CD4-positive, alpha-beta T cell (primary cell): ENCODE results near the gene TOMM40L. TPM values are rescaled to one million over a fixed set of nuclear protein-coding genes. Genes with fewer than 3 reads are reported as not detected.

Experiments
- ATAC-seq: fragments of 200-7000 bp; cut with Tn5 transposase; one replicate; pipeline ENCODE4 v1.10.0; 2022; ENCODE audit warnings: mild to moderate bottlenecking; ENCODE audit not compliant: poor library complexity
- CTCF ChIA-PET: fragments of 350-600 bp; sonication (Branson Sonifier 250); formaldehyde crosslinking; loops from one replicate; lab custom pipeline; 2021; ENCODE audit warnings: antibody characterized with exemption, inconsistent platforms; lab: Charles Lee
- POLR2A ChIA-PET: fragments of 350-600 bp; sonication (Branson Sonifier 250); formaldehyde crosslinking; loops from one replicate; lab custom pipeline; 2021; ENCODE audit warnings: antibody characterized with exemption, inconsistent platforms; lab: Charles Lee
- DNase-seq, 14 experiments: peaks; one replicate each; pipeline ENCODE4 v3.0.0-alpha.2; 2013 to 2020; ENCODE audit warnings: mixed read lengths in 2 of 14
- H3K27ac ChIP-seq, 2 donors: one replicate each; pipeline versions ENCODE4 v1.5.1 to v1.7.0; 2013; ENCODE audit warnings: low read length in 2 of 2, low read depth in 1 of 2, mild to moderate bottlenecking in 1 of 2
- H3K27me3 ChIP-seq, 2 experiments: 1 replicate in 1 of 2; 2 replicates in 1 of 2; pipeline versions ENCODE4 v1.6.1 to v1.7.0; 2013; ENCODE audit warnings: low read length in 2 of 2, control low read depth in 1 of 2, mild to moderate bottlenecking in 1 of 2, moderate library complexity in 1 of 2; ENCODE audit not compliant: insufficient read depth in 2 of 2, control insufficient read depth in 1 of 2
- H3K36me3 ChIP-seq: one replicate; pipeline ENCODE4 v1.6.1; 2013; ENCODE audit warnings: low read length, control low read depth; ENCODE audit not compliant: insufficient read depth
- H3K4me1 ChIP-seq: one replicate; pipeline ENCODE4 v1.6.1; 2013; ENCODE audit warnings: low read length, control low read depth; ENCODE audit not compliant: insufficient read depth
- H3K4me3 ChIP-seq: one replicate; pipeline ENCODE4 v1.5.1; 2013; ENCODE audit warnings: mild to moderate bottlenecking, low read length, moderate library complexity
- H3K9me3 ChIP-seq, 2 experiments: 1 replicate in 1 of 2; 2 replicates in 1 of 2; pipeline versions ENCODE4 v1.6.1 to v1.7.0; 2013; ENCODE audit warnings: low read length in 2 of 2, mild to moderate bottlenecking in 2 of 2, control low read depth in 1 of 2, moderate library complexity in 1 of 2; ENCODE audit not compliant: control insufficient read depth in 1 of 2, insufficient read depth in 1 of 2
- H3K27ac Mint-ChIP-seq: one replicate; pipeline ENCODE4 v1.8.0; 2020; ENCODE audit warnings: mixed read lengths
- H3K27me3 Mint-ChIP-seq: one replicate; pipeline ENCODE4 v1.8.0; 2021; ENCODE audit warnings: mixed read lengths
- H3K36me3 Mint-ChIP-seq: one replicate; pipeline ENCODE4 v1.8.0; 2021; ENCODE audit warnings: low read depth, mixed read lengths
- H3K4me1 Mint-ChIP-seq: one replicate; pipeline ENCODE4 v1.8.0; 2021; ENCODE audit warnings: low read depth, mixed read lengths
- H3K4me3 Mint-ChIP-seq: one replicate; pipeline ENCODE4 v1.8.0; 2020; ENCODE audit warnings: mild to moderate bottlenecking, mixed read lengths
- H3K9me3 Mint-ChIP-seq: one replicate; pipeline ENCODE4 v1.8.0; 2020; ENCODE audit warnings: mixed read lengths
- CTCF ChIP-seq: fragments of 200-600 bp; IDR thresholded peaks from one replicate; pipeline ENCODE4 v1.8.0; 2022; ENCODE audit warnings: antibody characterized with exemption, mild to moderate bottlenecking
- intact Hi-C, 2 experiments: fragments of 100-400 bp; cut with DNase I in 1 of 2; cut with micrococcal nuclease in 1 of 2; formaldehyde crosslinking; loops; one replicate each; pipeline versions ENCODE4 v1.15.1 to v1.9.0; 2023 to 2025; cut with DNase I, micrococcal nuclease
- total RNA-seq, 174 experiments: library from RNA in 2 of 174; stranded (reverse) in 2 of 174; gene quantifications; one replicate each; pipeline ENCODE4 v1.2.3 and lab custom pipeline; 2021 to 2026

TOMM40L gene
- total RNA-seq, 2 experiments from 2014 or later: 3.2 to 4.1 TPM

GRCh38 chr1:161260376-161261260 is 34.8 kb downstream of the TOMM40L start:
- intact Hi-C loops: loop anchor here in 1 of 2 experiments (1.0 kb wide), 1 partner anchor 42 kb away; no protein-coding TSS in a partner anchor
- ChIA-PET POLR2A (no interaction called here), CTCF (no interaction called here)
- Mint-ChIP-seq H3K4me1 (peaks cover 5% of the 10 kb centered on the region), H3K9me3 (peaks cover 6% of the 10 kb centered on the region), H3K27me3 (peaks cover 74% of the 10 kb centered on the region), H3K36me3 (peaks cover 15% of the 10 kb centered on the region), H3K4me3 (no peak overlapping the region), H3K27ac (no peak overlapping the region)
- TF ChIP-seq CTCF: no peak
- H3K4me3 ChIP-seq: no peak overlapping the region
- H3K9me3 ChIP-seq: peaks cover 13 to 15% of the 10 kb centered on the region in 2 experiments
- H3K27me3 ChIP-seq: peaks cover 44 to 49% of the 10 kb centered on the region in 2 experiments
- H3K27ac ChIP-seq: no peak overlapping the region
- no peak for DNase-seq
- H3K36me3 ChIP-seq: no peaks in the 10 kb centered on the region
- no peak for ATAC-seq
- peaks cover 17% of the 10 kb centered on the region for H3K4me1 ChIP-seq

GRCh38 chr1:161261261-161262235 is 35.7 kb downstream of the TOMM40L start:
- peaks cover 5% of the 10 kb centered on the region for H3K4me1 Mint-ChIP-seq
- no peak for ATAC-seq
- H3K27me3 ChIP-seq: peaks cover 44 to 51% of the 10 kb centered on the region in 2 experiments
- no peak overlapping the region for H3K27ac Mint-ChIP-seq
- TF ChIP-seq CTCF: no peak
- ChIA-PET POLR2A (no interaction called here), CTCF (no interaction called here)
- H3K4me3 ChIP-seq: no peak overlapping the region
- peaks cover 69% of the 10 kb centered on the region for H3K27me3 Mint-ChIP-seq
- peaks cover 10% of the 10 kb centered on the region for H3K36me3 Mint-ChIP-seq
- H3K9me3 ChIP-seq: peaks cover 13 to 15% of the 10 kb centered on the region in 2 experiments
- peaks cover 17% of the 10 kb centered on the region for H3K4me1 ChIP-seq
- intact Hi-C loops: no loop called here
- H3K36me3 ChIP-seq: no peaks in the 10 kb centered on the region
- DNase-seq: peak in 1 of 14 experiments; percentile 6
- H3K4me3 Mint-ChIP-seq: no peak overlapping the region
- no peak overlapping the region for H3K27ac ChIP-seq
- H3K9me3 Mint-ChIP-seq: peaks cover 3% of the 10 kb centered on the region

- intact Hi-C loops: no loop called here
- H3K27ac Mint-ChIP-seq: no peak overlapping the region
- H3K4me3 Mint-ChIP-seq: no peak overlapping the region
- H3K27me3 Mint-ChIP-seq: peaks cover 43% of the 10 kb centered on the region
- no peaks in the 10 kb centered on the region for H3K9me3 Mint-ChIP-seq
- ATAC-seq (no peak), DNase-seq (no peak)
- Histone ChIP-seq H3K36me3 (no peaks in the 10 kb centered on the region), H3K27ac (no peak overlapping the region), H3K27me3 (peaks cover 21 to 23% of the 10 kb centered on the region in 2 experiments), H3K4me3 (no peak overlapping the region), H3K4me1 (peaks cover 3% of the 10 kb centered on the region), H3K9me3 (no peaks in the 10 kb centered on the region)
- CTCF ChIA-PET: interaction anchor here (0.7 kb wide), 1 partner anchor 18 kb away, joined by 3 read pairs; no protein-coding TSS in a partner anchor
- POLR2A ChIA-PET: interaction anchor here (0.6 kb wide), 1 partner anchor 79 kb away, joined by 4 read pairs; no protein-coding TSS in a partner anchor
- no peak for TF ChIP-seq CTCF
- no peaks in the 10 kb centered on the region for H3K36me3 Mint-ChIP-seq
- H3K4me1 Mint-ChIP-seq: no peaks in the 10 kb centered on the region
These were observed 39.4 kb downstream of the TOMM40L start for GRCh38 chr1:161265305-161265704.
